ENCODE results near the gene QSER1.

GRCh38 chr11:32883421-32883820 lies 9.2 kb upstream of the QSER1 start:
- no peak for TF ChIP-seq EZH2 (IDR thresholded peaks at IDR 0.05; ENCODE audit: low read depth, unreplicated experiment)
- TF ChIP-seq EZH2phosphoT487 (IDR thresholded peaks at IDR 0.05; ENCODE audit: unreplicated experiment): no peak
- no peak for TF ChIP-seq CTCF (conservative IDR thresholded peaks at IDR 0.05; ENCODE audit: low read depth in 2 of 2)
- no peak for TF ChIP-seq JUNB (IDR thresholded peaks at IDR 0.05; ENCODE audit: unreplicated experiment)
- TF ChIP-seq POLR2AphosphoS5 (IDR thresholded peaks at IDR 0.05; ENCODE audit: low read depth): no peak

All from GM23338 (cell line).